HepG2 (cell line): ENCODE results near the gene ORMDL2. TPM values are rescaled to one million over a fixed set of nuclear protein-coding genes. Genes with fewer than 3 reads are reported as not detected.
A peak's percentile ranks its signal among the peaks of the same experiment; 100 is the strongest.

ENCODE experiments used
- AKAP8 ChIP-seq: sonication (generic); formaldehyde crosslinking; IDR thresholded peaks from 2 replicates; pipeline ENCODE4 v1.5.1; 2020; ENCODE audit warnings: mild to moderate bottlenecking, missing genetic modification reagents
- ATRX ChIP-seq: sonication (generic); formaldehyde crosslinking; IDR thresholded peaks from 2 replicates; pipeline ENCODE4 v1.4.0; 2020; ENCODE audit warnings: missing genetic modification reagents, borderline replicate concordance
- CBX1 ChIP-seq: IDR thresholded peaks from one replicate; pipeline ENCODE4 v1.6.1; 2016; ENCODE audit warnings: antibody characterized with exemption, low read depth
- HMG20B ChIP-seq: conservative IDR thresholded peaks from 2 replicates; pipeline ENCODE4 v1.6.1; 2016; ENCODE audit warnings: missing genetic modification reagents, missing compliant biosample characterization
- KAT2B ChIP-seq: fragments of 150-350 bp; IDR thresholded peaks from 2 replicates; pipeline ENCODE4 v1.6.1; 2014; ENCODE audit warnings: low read depth, low read length, borderline replicate concordance
- NAIF1 ChIP-seq: sonication (generic); formaldehyde crosslinking; IDR thresholded peaks from 2 replicates; pipeline ENCODE4 v1.5.0; 2020; ENCODE audit warnings: mild to moderate bottlenecking, missing genetic modification reagents, borderline replicate concordance
- PAWR ChIP-seq: sonication (generic); formaldehyde crosslinking; IDR thresholded peaks from 2 replicates; pipeline ENCODE4 v1.4.0; 2020; ENCODE audit warnings: missing genetic modification reagents, mild to moderate bottlenecking, borderline replicate concordance
- PHF21A ChIP-seq: sonication (generic); formaldehyde crosslinking; IDR thresholded peaks from 2 replicates; pipeline ENCODE4 v1.5.0; 2020; ENCODE audit warnings: mild to moderate bottlenecking, missing genetic modification reagents
- RXRA ChIP-seq: sonication (generic); formaldehyde crosslinking; IDR thresholded peaks from 2 replicates; pipeline ENCODE4 v1.5.1; 2020; ENCODE audit warnings: missing genetic modification reagents
- SATB2 ChIP-seq: sonication (generic); formaldehyde crosslinking; IDR thresholded peaks from 2 replicates; pipeline ENCODE4 v1.5.0; 2020; ENCODE audit warnings: missing genetic modification reagents
- SIX4 ChIP-seq: sonication (generic); formaldehyde crosslinking; IDR thresholded peaks from 2 replicates; pipeline ENCODE4 v1.4.0; 2020; ENCODE audit warnings: missing genetic modification reagents
- TBX3 ChIP-seq: fragments of 450-650 bp; IDR thresholded peaks from 2 replicates; pipeline ENCODE4 v1.6.1; 2017; ENCODE audit warnings: antibody characterized with exemption, mild to moderate bottlenecking, inconsistent platforms, borderline replicate concordance
- THYN1 ChIP-seq: sonication (generic); formaldehyde crosslinking; IDR thresholded peaks from 2 replicates; pipeline ENCODE4 v1.8.1; 2023; ENCODE audit warnings: low read depth, mild to moderate bottlenecking, moderate library complexity, missing genetic modification reagents, borderline replicate concordance
- ZNF12 ChIP-seq: sonication (generic); formaldehyde crosslinking; IDR thresholded peaks from 2 replicates; pipeline ENCODE4 v1.5.0; 2020; ENCODE audit warnings: missing genetic modification reagents
- ZNF430 ChIP-seq: sonication (generic); formaldehyde crosslinking; IDR thresholded peaks from 2 replicates; pipeline ENCODE4 v1.9.0; 2021; ENCODE audit warnings: mild to moderate bottlenecking, missing genetic modification reagents
- ZNF431 ChIP-seq: sonication (generic); formaldehyde crosslinking; IDR thresholded peaks from 2 replicates; pipeline ENCODE4 v1.9.0; 2022; ENCODE audit warnings: missing genetic modification reagents, low read depth, mild to moderate bottlenecking, borderline replicate concordance
- ZNF616 ChIP-seq: sonication (generic); formaldehyde crosslinking; IDR thresholded peaks from 2 replicates; pipeline ENCODE4 v1.5.0; 2020; ENCODE audit warnings: low read depth, mild to moderate bottlenecking, missing genetic modification reagents
- ZNF768 ChIP-seq: sonication (generic); formaldehyde crosslinking; IDR thresholded peaks from 2 replicates; pipeline ENCODE4 v1.4.0; 2020; ENCODE audit warnings: missing genetic modification reagents
- polyA plus RNA-seq, 8 experiments: library from polyadenylated mRNA; depleted of rRNA in 3 of 8; stranded (reverse) in 7 of 8; unstranded in 1 of 8; fragments of >200 nt; fragmentation: Illumina TruSeq in 4 of 8; extraction: Trizol in 4 of 8; gene quantifications; 2 replicates each; pipeline versions ENCODE4 v1.2.1 to v1.2.3, GENCODE V29; 2011 to 2016; ENCODE audit warnings: low read depth in 4 of 8, missing spikeins in 1 of 8, mixed read lengths in 1 of 8; ENCODE audit not compliant: insufficient read depth in 1 of 8
- total RNA-seq, 5 experiments: library from RNA; depleted of rRNA; stranded (reverse); fragments of >200 nt; fragmentation: Illumina TruSeq; extraction: Trizol; gene quantifications; 2 replicates each; pipeline ENCODE4 v1.2.3, GENCODE V29; 2016; ENCODE audit warnings: low read depth in 1 of 5
- TF ChIP-seq, protein P1 (sequence below): sonication (generic); formaldehyde crosslinking; conservative IDR thresholded peaks from 2 replicates; pipeline ENCODE4 v1.8.0; 2022; ENCODE audit warnings: mild to moderate bottlenecking, moderate library complexity, missing genetic modification reagents
- TF ChIP-seq, protein P2 (sequence below): sonication (generic); formaldehyde crosslinking; IDR thresholded peaks from 2 replicates; pipeline ENCODE4 v1.4.0; 2020; ENCODE audit warnings: missing genetic modification reagents
- TF ChIP-seq, protein P3 (sequence below): sonication (generic); formaldehyde crosslinking; IDR thresholded peaks from 2 replicates; pipeline ENCODE4 v1.4.0; 2020; ENCODE audit warnings: missing genetic modification reagents

The ORMDL2 gene
- total and polyA plus RNA-seq, 2 of the 13 experiments (the other 11 are each of a cell fraction or from before 2014, with no cell fraction given) = 24.0 to 28.6 TPM

DNA sequence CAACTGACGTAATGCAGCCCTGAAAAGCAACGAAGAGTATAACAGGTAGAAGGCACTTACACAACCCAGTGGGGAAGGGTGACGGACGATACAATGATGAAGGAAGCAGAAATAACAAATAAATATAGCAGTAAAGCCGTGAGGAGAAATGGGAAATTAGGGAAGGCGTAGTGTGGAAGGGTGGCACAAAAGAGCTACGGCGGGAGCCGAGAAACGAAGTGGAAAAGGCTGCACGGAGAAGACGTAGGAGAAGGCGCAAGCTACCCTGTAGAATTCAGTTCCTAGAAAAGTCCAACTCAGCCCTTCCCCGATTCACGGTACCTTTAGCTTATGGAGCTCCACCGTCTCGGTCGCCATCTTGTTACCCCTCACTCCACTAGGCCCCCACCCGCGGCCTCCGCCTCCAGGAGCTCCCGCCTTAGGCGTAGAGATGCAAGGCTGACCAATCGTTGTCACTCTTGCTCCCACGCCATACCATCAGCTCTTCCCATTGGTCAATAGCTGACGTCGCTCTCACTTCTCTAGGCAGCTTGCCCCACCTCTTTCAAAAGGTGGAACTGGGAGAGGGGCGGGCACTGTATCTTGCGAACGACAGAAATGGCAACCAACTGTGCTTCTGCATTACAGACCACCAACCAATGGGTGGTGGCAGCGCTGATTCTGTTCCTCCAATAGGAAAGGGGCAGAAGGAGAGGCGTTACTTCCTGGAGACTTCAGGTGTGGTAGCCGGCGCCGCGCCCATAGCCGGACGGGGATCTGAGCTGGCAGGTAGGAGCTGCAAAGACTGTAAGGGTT, at the start of gene ORMDL2, which contains the start of gene SARNP (continued):
- TF ChIP-seq PHF21A (CRISPR knock-in tag) (peak; percentile 72; the same call in 1 of the 2 replicates), ZNF616 (CRISPR knock-in tag) (no peak), SATB2 (CRISPR knock-in tag) (no peak), NAIF1 (CRISPR knock-in tag) (no peak), ATRX (CRISPR knock-in tag) (no peak), TBX3 (peak; percentile 60; the same call in 1 of the 2 replicates), AKAP8 (CRISPR knock-in tag) (no peak), HMG20B (CRISPR knock-in tag) (no peak), ZNF12 (CRISPR knock-in tag) (no peak), ZNF431 (CRISPR knock-in tag) (0 out of 2 replicates have a peak, but pooled peaks have one; percentile 57), ZNF768 (CRISPR knock-in tag) (no peak), THYN1 (CRISPR knock-in tag) (no peak), SIX4 (CRISPR knock-in tag) (0 out of 2 replicates have a peak, but pooled peaks have one; percentile 11), KAT2B (no peak), ZNF430 (CRISPR knock-in tag) (no peak), RXRA (CRISPR knock-in tag) (peak; percentile 43; the same call in 1 of the 2 replicates), CBX1 (no peak), PAWR (CRISPR knock-in tag) (no peak)
- TF ChIP-seq, protein P1, sequence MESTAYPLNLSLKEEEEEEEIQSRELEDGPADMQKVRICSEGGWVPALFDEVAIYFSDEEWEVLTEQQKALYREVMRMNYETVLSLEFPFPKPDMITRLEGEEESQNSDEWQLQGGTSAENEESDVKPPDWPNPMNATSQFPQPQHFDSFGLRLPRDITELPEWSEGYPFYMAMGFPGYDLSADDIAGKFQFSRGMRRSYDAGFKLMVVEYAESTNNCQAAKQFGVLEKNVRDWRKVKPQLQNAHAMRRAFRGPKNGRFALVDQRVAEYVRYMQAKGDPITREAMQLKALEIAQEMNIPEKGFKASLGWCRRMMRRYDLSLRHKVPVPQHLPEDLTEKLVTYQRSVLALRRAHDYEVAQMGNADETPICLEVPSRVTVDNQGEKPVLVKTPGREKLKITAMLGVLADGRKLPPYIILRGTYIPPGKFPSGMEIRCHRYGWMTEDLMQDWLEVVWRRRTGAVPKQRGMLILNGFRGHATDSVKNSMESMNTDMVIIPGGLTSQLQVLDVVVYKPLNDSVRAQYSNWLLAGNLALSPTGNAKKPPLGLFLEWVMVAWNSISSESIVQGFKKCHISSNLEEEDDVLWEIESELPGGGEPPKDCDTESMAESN (CRISPR knock-in tag) = no peak; the same call in 1 of the 2 replicates
- TF ChIP-seq, protein P2, sequence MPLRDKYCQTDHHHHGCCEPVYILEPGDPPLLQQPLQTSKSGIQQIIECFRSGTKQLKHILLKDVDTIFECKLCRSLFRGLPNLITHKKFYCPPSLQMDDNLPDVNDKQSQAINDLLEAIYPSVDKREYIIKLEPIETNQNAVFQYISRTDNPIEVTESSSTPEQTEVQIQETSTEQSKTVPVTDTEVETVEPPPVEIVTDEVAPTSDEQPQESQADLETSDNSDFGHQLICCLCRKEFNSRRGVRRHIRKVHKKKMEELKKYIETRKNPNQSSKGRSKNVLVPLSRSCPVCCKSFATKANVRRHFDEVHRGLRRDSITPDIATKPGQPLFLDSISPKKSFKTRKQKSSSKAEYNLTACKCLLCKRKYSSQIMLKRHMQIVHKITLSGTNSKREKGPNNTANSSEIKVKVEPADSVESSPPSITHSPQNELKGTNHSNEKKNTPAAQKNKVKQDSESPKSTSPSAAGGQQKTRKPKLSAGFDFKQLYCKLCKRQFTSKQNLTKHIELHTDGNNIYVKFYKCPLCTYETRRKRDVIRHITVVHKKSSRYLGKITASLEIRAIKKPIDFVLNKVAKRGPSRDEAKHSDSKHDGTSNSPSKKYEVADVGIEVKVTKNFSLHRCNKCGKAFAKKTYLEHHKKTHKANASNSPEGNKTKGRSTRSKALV (CRISPR knock-in tag) = no peak
- TF ChIP-seq, protein P3, sequence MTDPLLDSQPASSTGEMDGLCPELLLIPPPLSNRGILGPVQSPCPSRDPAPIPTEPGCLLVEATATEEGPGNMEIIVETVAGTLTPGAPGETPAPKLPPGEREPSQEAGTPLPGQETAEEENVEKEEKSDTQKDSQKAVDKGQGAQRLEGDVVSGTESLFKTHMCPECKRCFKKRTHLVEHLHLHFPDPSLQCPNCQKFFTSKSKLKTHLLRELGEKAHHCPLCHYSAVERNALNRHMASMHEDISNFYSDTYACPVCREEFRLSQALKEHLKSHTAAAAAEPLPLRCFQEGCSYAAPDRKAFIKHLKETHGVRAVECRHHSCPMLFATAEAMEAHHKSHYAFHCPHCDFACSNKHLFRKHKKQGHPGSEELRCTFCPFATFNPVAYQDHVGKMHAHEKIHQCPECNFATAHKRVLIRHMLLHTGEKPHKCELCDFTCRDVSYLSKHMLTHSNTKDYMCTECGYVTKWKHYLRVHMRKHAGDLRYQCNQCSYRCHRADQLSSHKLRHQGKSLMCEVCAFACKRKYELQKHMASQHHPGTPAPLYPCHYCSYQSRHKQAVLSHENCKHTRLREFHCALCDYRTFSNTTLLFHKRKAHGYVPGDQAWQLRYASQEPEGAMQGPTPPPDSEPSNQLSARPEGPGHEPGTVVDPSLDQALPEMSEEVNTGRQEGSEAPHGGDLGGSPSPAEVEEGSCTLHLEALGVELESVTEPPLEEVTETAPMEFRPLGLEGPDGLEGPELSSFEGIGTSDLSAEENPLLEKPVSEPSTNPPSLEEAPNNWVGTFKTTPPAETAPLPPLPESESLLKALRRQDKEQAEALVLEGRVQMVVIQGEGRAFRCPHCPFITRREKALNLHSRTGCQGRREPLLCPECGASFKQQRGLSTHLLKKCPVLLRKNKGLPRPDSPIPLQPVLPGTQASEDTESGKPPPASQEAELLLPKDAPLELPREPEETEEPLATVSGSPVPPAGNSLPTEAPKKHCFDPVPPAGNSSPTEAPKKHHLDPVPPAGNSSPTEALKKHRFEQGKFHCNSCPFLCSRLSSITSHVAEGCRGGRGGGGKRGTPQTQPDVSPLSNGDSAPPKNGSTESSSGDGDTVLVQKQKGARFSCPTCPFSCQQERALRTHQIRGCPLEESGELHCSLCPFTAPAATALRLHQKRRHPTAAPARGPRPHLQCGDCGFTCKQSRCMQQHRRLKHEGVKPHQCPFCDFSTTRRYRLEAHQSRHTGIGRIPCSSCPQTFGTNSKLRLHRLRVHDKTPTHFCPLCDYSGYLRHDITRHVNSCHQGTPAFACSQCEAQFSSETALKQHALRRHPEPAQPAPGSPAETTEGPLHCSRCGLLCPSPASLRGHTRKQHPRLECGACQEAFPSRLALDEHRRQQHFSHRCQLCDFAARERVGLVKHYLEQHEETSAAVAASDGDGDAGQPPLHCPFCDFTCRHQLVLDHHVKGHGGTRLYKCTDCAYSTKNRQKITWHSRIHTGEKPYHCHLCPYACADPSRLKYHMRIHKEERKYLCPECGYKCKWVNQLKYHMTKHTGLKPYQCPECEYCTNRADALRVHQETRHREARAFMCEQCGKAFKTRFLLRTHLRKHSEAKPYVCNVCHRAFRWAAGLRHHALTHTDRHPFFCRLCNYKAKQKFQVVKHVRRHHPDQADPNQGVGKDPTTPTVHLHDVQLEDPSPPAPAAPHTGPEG = 0 out of 2 replicates have a peak, but pooled peaks have one; percentile 22
